ENCODE measurements around the gene NCCRP1.
"Not testable (repeated sequence)": the region's sequence is repeated elsewhere in the genome, so short reads cannot be mapped to it uniquely, and the experiment has no call there.

Gene NCCRP1

DNA sequence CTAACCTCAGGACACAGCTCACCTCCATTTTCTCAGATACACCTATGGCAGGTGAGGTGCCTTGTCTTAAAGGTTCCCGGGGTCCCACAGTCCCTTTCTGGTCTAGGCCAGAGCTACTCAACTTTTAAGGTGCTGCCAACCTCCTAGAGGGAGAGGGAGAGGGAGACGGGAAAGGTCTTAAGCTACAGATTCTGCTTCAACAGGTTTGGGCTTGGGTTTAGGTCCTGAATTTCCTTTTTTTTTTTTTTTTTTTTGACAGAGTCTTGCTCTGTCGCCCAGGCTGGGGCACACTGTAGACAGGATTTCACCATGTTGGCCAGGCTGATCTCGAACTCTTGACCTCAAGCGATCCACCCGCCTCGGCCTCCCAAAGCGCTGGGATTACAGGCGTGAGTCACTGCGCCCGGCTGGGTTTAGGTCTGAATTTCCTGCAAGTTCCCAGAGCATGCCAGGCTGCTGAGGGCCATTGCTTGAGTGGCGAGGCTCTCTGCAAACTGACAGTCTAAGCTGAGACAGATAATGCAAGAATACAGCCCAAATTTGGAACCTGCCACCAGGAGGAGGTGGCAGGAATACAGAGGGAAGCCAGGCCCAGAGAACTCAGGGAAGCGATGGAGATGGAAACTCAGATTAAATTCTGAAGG, 15.1 kb downstream of the NCCRP1 start:
- no peak for DNase-seq

DNA sequence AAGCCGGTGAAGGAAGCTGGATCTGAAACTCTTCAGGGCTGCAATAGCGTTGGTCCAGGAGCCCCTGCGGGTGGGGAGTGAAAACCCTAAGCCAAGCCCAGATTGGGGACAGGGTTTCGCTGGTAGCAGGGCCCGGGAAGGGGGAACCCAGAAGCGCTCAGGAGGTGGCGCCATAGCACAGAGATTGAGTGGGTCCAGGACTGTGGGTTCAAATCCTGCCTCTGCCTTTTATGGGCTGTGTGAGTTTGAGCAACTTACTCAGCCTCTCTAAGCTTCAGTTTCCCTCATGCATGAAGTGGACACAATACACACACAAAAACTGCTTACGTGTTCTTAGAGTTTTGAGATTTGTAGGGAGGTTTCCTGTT, 15.6 kb downstream of the NCCRP1 start:
- no peak for DNase-seq

DNA sequence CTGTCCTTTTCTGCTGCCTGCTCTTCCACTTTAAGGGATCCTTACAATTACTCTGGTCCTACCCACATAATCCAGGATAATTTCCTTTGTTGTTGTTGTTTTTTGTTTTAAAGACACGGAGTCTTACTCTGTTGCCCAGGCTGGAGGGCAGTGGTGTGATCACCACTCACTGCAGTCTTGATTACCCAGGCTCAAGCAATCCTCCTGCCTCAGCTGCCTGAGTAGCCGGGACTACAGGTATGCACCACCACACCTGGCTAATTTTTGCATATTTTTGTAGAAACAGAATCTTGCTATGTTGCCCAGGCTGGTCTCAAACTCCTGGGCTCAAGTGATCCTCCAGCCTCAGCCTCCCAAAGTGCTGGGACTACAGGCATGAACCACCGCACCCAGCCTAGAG, 18.6 kb downstream of the NCCRP1 start:
- not testable (repeated sequence) for DNase-seq

DNA sequence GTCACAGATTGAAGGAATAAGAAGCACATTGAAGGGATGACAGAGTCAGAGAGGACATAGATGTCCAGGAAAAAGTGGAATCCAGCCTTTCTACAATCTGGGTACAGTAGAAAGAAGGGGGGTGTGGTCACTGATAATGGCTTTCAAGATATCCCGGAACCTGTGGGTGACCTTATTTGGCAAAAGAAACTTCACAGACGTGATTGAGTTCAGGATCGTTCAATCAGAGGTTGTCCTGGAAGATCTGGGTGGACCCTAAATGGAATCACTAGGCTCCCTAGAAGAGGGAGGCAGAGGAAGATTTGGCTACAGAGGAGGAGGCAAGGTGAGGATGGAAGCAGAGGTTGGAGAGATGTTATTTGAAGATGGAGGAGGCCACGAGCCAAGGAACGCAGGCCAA, 20.3 kb downstream of the NCCRP1 start:
- DNase-seq: no peak

DNA sequence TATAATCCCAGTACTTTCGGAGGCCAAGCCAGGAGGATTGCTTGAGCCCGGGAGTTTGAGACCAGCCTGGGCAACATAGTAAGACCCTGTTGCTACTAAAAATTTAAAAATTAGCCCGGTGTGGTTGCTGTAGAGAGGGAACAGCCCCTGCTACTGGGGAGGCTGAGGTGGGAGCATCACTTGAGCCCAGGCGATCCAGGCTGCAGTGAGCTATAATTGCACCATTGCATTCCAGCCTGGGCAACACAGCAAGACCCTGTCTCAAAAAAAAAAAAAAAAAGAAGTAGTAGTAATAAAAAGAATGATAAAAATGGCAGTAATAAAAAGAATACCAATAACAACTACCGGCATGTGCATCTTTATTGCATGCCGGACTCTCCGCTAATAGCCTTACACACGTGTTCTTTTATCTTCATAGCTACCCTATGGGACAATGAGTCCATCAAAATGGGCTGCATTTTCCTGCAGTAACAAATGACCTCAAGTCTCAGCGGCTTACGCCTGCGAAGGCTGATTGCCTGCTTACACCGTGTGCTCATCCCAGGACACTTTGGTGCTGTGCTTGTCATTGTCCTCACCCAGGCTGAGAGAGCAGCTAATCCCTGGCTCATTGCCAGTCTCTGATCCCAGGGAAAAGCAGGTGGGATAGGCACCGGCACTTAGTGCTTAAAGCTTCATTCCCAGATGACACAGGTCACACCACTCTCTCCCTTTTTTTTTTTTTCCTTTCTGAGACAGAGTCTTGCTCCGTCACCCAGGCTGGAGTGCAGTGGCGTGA, 21.7 kb downstream of the NCCRP1 start:
- no peak for DNase-seq

DNA sequence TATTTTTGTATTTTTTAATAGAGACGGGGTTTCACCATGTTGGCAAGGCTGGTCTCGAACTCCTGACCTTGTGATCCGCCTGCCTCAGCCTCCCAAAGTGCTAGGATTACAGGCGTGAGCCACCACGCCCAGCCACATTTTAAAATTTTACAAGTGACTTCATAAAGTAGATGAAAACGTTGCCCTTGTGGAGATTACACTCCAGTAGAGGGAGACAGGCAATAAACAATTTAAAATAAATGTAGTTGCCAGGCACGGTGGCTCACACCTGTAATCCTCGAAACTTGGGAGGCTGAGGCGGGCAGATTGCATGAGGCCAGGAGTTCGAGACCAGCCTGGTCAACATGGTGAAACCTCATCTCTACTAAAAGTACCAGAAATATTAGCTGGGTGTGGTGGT, 22.3 kb downstream of the NCCRP1 start:
- not testable (repeated sequence) for DNase-seq

DNA sequence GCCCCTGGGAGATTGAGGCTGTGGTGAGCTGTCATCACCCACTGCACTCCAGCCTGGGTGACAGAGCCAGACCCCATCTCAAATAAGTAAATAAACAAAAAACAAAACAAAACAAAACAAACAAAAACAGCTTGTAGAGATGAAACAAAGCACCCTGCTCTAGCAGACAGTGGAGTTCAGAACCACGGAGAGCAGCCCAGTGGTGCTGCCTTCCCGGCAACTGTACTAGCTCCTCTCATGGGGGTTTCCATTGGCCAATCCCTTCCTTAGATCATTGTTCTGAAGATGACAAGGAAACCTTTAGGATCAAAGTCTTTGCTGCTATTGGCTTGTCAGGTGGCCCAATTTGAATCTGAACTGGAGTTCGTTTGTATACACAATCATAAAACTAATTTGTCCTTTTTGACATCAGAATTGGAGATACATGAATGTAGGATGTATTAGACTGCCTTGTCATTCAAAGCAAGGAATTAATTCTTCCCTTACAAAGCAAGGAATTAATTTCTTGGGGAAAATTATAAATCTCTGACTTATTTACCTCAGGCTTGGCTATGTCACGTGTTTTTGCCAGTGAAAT, 27.0 kb downstream of the NCCRP1 start:
- DNase-seq: no peak

DNA sequence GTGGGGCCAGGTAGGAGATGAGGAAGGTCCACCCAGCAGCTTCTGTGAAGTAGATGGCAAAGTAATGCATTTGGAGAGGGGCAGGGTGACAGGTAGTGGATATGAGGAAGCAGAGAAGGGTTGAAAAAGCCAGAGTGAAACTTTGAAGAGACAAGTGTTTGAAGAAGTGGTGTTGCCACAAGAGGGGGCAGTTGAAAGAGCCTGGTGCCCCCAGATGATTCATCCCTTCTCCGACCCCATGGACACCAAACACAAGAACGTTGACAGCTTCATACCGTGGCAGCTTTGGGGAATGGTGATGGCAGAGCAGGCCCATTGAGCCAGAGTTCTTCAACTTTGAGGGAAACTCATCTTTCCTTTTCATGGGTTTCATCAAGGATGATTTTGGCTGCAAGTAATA, 28.1 kb downstream of the NCCRP1 start:
- DNase-seq: no peak

DNA sequence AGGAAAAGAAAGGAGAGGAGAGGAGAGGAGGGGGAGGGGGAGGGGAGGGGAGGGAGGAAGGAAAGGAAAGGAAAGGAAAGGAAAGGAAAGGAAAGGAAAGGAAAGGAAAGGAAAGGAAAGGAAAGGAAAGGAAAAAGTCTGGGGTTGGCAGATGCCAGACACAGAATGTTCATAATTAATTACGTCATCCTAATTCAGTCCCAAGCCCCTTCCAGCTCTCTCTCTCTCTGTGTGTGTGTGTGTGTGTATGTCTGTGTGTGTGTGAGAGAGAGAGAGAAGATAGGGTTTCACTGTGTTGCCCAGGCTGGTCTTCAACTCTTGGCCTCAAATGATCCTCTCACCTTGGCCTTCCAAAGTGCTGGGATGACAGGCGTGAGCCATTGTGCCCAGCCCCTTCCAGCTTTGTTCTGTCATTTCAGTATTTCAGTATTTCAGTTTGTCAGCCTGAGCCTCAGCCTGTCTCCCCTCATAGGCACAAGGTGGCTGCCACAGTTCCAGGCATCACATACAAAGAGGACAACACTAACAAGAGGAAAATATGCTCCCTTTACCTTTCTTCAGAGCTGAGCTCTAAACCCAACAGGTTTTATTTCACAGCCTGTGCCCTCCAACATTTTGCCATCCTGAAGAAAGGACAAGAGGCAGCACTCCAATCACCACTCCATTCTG, 33.5 kb downstream of the NCCRP1 start:
- no peak for DNase-seq

DNA sequence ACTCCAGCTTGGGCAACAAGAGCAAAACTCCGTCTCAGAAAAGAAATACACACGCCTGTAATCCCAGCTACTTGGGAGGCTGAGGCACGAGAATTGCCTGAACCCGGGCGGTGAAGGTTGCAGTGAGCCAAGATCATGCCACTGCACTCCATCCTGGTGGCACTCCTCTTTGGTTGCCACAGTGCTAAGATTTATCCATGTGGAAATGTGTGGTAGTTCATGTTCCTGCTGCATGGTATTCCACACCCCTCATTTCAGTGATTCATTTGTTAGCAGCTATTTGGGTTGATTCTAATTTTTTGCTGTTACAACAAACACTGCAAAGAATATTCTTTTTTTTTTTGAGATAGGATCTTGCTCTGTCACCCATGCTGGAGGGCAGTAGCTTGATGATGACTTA, 35.9 kb downstream of the NCCRP1 start:
- no peak for DNase-seq

DNA sequence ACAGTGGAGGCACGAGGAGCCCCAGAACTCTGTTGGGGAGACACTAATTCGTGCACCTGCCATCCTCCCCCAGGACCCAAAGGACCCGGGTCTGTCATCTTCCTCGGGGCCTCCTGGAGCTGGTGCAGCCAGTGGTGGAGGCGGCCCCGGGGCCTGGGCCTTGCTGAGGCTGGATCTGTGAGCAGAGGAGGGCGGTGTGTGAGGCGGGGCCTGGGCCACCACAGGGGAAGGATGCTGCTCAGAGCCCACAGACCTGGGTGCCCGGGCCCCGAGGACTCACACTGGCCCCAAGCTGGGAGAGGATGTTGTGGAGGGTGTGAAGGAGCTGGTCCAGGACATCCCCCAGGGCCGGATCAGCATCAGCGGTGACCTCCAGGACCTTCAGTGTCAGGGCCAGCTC, 39.8 kb downstream of the NCCRP1 start:
- no peak for DNase-seq

DNA sequence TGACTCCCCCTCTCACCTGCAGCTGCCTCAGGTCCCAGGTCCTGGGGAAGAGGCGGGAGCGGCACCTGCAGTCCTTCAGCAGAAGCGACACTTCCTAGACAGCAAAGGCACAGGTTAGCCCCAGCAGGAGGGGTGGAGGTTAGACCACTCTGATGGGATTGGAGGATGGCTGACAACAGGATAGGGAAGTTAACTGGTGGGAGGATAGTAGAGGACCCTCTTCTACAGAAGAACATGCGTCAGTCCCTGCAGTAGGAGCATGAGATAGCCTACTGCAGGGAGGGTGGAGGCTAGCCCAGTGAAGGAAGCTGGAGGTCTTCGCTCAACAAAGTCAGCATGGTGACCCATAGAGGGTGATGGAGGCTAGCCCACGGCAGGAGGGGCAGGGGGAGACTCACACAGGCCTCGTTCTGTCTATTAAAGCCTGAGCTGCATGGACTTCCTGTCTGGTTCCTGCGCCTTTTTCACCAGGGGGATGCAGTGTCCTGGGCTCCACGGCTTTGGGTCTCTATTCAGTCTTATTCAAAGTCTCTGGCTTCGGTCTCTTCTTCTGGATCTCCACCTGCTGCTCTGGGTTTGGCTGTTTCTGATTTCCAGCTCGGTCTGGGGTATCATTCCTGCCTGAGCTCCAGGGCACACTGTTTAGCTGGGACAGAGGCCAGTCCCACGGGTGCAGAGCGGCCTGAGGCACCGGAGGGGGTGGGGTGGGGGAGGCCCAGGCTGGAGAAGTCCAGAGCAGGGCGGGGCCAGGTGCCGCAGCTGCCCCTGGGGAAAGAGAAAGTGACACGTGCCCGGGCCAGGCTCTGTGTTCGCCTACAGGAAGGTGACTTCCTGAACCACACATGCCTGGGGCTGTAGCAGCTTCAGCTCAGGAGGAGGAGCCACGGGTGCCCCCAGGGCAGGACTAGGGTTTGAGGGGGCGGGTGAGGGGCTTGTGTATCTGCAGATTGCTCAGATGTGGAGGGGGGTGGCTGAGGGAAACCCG, 40.7 kb downstream of the NCCRP1 start:
- DNase-seq: no peak

DNA sequence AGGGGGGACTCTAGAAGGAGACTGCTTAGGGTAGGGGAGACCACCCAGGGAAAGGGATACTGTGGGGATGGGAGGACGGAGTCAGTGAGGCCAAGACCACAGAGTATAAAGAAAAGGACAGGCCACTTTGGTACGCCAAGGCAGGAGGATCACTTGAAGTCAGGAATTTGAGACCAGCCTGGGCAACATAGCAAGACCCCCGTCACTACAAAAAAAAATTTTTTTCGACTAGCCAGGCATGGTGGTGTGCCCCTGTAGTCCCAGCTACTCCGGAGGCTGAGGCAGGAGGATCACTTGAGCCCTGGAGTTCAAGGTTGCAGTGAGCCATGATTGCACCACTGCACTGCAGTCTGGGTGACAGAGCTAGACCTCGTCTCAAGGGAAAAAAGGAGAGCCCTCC, 41.4 kb downstream of the NCCRP1 start:
- DNase-seq: no peak

DNA sequence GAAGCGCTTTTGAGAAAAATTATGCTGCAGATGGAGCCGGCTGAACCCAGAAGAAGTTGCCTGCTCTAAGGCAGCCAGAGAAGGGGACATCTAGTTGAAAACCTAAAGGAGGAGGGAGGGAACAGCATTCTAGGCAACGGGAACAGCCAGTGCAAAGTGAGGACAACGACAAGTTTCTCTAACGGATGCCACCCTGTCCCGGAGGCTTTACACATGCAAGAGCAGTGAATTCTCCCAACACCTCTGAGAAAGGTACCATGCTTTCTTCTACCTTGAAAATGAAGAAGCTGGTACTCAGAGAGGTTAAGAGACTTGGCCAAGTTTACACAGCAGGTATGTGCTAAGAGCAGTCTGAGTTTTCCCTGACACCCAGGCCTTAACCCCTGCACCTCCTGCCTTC, 42.2 kb downstream of the NCCRP1 start:
- no peak for DNase-seq

DNA sequence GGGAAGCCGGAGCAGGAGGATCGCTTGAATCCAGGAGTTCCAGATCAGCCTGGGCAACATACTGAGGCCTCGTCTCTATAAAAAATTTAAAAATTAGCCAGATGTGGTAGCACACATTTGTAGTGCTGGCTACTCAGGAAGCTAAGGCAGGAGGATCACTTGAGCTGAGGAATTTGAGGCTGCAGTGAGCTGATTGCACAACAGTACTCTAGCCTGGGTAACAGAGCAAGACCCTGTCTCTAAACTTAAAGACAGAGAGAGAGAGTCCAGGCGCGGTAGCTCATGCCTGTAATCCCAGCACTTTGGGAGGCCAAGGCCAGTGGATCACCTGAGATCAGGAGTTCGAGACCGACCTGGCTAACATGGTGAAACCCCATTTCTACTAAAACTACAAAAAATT, 43.7 kb downstream of the NCCRP1 start:
- DNase-seq: no peak

DNA sequence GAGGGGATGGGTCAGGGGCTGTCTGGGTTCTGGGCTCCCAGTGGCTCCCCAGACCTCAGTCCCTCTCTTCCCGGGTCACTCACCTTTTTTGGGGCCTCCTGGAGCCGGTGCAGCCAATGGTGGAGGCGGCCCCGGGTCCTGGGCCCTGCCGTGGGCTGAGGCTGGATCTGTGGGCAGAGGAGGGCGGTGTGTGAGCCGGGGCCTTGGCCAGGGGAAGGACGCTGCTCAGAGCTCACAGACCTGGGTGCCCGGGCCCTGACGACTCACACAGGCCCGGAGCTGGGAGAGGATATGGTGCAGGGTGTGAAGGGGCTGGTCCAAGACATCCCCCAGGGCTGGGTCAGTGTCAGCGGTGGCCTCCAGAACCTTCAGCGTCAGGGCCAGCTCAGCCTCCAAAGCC, 47.0 kb downstream of the NCCRP1 start:
- DNase-seq: not testable (repeated sequence)

DNA sequence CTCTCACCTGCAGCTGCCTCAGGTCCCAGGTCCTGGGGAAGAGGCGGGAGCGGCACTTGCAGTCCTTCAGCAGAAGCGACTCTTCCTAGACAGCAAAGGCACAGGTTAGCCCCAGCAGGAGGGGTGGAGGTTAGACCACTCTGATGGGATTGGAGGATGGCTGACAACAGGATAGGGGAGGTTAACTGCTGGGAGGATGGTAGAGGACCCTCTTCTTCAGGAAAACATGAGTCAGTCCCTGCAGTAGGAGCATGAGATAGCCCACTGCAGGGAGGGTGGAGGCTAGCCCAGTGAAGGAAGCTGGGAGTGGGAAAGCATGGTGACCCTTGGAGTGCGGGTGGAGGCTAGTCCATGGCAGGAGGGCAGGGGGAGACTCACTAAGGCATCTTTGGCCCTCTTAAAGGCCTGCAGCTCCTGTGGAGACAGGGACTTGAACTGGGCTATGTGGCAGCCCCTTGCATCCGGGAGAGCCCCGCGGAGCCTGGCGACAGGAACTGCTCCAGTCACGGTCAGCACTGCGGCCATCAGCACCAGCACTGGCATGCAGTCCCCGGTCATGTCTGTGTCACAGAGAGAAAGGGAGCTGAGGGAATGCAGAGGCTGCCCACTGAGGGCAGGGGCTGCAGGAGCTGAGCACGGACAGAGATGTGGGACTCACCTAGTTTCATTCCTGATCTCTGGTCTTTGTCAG, 47.8 kb downstream of the NCCRP1 start, which contains the start of gene IFNL3:
Gene IFNL3, minus strand, starts transcription at position 597 of the 691 bp plus-strand sequence. Its CDS starts 39 bp downstream, at position 558.
- DNase-seq: not testable (repeated sequence)

DNA sequence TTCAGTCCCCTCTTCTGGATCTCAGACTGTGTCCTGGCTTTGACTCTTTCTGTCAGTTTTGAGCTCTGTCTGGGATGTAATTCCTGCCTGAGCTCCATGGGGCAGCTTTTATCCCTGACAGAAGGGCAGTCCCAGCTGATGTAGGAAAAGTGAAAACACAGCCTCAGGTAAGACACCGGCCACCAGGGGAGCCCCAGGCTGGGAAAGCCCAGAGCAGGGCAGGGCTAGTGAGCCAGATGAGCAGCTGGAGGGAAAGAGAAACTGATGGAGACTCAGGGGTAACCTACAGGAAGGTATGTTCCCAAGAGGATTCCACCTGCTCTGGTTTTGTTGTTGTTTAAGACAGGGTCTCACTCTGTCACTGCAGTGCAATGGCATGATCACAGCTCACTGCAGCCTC, 48.4 kb downstream of the NCCRP1 start:
- not testable (repeated sequence) for DNase-seq

DNA sequence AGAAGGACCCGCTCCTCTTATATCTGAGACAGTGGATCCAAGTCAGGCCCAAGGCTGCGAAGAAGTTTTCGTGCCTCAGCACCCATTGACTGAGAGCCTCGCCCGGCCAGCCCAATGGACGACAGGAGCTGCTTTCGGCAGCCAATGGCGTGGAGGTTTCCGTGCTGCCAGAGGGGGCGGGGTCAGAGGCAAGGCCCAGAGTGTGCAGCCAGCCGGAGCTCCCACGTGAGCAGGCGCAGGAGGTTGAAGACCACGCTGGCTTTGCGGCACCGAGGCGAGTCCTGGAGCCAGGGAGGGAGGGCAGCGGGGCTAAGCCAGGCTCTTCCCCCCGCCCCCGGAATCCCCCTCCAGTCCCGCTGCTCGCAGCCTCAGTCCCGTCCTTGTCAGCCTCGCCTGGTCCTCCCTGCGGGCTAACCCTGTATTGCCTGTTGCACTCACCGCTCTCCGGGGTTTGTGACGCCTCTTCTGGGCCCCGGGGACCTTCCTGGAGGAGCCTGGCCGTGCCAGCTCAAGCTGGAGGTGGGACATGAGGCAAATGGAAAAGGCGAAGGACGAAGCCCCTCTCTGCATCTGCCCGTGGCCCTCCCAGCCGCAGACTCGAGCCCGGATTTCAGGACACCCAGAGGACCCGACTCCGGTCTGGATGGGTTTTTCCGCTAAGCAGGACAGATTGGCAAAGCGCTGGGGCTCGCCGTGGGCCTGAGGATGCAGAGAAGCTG, 50.3 kb downstream of the NCCRP1 start:
- DNase-seq: no peak

DNA sequence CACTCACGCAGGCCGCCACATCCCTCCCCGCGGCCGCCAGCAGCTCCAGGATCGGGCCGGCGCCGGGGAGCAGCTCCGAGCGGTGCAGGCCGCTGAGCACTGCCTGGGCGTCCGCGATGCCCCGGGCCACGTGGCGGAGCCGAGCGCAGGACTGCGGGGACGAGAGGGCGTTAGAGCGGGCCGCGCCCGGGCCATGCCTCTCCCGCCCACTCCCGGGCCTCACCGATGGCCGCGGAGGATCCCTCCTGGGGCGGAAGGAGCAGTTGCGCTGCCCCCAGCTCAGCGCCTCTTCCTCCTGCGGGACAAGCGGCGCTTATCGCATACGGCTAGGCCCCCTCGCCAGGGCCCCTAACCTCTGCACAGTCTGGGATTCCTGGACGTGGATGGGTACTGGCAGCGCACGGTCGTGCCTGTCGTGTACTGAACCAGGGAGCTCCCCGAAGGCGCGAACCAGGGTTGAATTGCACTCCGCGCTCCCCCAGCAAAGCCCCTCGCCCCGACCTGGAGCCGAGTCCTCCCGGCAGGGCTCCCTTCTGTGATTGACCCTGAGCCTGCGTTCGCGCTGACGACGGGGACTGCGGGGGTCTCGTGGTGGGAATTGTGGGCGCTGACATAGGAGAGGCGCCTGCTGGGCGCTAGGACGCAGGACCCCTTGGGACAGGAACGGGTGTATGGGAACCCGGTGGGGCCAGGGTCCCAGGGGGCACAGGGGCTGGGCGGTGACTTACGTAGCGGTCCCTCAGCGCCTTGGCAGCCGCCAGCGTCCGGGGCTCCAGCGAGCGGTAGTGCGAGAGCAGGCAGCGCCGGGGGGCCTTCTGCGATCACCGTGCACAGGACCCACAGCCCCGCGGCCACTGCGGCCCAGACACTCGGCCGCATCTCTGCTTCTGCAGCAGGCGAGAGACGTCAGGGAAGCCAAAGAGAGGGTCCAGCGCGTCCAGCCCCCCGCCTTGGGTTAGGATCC, 51.2 kb downstream of the NCCRP1 start:
- no peak for DNase-seq

Measured in SW 1271 (cell line).